PC-9 (cell line): ENCODE results near the gene CTDP1.

Experiments
- CTCF ChIP-seq: fragments of 200-600 bp; sonication (generic); conservative IDR thresholded peaks from 2 replicates; pipeline ENCODE4 v1.6.1; 2017; ENCODE audit warnings: mixed run types, antibody characterized with exemption, mild to moderate bottlenecking, moderate library complexity
- EZH2 ChIP-seq: fragments of 200-600 bp; sonication (generic); IDR thresholded peaks from 2 replicates; pipeline ENCODE4 v1.8.0; 2017; ENCODE audit warnings: antibody characterized with exemption, low read depth

GRCh38 chr18:79779021-79779699, 99.6 kb downstream of the CTDP1 start:
- TF ChIP-seq CTCF, result no peak
- no peak for TF ChIP-seq EZH2
